Activated CD4-positive, alpha-beta T cell treated with anti-CD3 and anti-CD28 coated beads, Interleukin-2, amount 50 U/mL, for 48 hours (primary cell): ENCODE measurements around the gene LRRC25.
A peak's percentile ranks its signal among the peaks of the same experiment; 100 is the strongest.
"Not testable (repeated sequence)": the region's sequence is repeated elsewhere in the genome, so short reads cannot be mapped to it uniquely, and the experiment has no call there.

Source experiments
- DNase-seq, 2 experiments: peaks; one replicate each; pipeline ENCODE4 v3.0.0-alpha.2; 2020

LRRC25 gene

DNA sequence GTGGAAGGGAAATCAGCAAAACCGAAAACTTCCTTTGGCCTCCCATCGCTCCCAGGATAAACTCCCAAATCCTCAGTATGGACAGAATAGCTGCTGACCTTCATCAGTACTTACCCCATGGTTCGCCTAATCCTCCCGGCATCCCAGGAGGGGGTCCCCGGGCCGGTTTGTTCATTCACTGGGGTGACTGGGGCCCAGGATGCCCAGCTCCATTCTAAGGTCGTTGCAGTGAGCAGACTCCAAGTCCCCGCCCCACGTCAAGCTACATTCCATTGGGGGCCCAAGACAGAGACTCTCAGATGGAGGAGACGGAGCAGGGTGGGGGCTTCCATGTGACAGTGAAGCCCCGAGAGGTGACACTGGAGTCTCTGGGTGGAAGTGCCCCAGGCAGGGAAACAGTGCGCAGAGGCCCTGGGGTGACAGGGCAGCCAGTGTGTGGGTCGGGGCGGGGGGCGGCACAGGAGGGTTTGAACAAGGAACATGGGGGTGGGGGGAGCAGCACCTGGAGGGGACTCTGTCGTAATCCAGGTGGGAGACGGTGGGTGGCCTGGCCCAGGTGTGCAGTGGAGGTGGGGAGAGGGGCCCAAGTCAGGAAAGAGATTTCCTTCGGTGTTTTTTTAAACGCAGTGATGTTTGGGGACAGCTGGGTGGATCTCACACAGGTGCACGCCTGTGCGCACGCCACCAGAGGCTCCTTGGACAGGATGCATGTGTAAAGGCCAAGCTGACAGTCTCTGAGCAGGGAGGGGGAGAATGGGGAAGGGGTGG, 26.9 kb upstream of the LRRC25 start:
- DNase-seq = no peak

GRCh38 chr19:18423258-18424020, 26.0 kb upstream of the LRRC25 start:
- DNase-seq = no peak

DNA sequence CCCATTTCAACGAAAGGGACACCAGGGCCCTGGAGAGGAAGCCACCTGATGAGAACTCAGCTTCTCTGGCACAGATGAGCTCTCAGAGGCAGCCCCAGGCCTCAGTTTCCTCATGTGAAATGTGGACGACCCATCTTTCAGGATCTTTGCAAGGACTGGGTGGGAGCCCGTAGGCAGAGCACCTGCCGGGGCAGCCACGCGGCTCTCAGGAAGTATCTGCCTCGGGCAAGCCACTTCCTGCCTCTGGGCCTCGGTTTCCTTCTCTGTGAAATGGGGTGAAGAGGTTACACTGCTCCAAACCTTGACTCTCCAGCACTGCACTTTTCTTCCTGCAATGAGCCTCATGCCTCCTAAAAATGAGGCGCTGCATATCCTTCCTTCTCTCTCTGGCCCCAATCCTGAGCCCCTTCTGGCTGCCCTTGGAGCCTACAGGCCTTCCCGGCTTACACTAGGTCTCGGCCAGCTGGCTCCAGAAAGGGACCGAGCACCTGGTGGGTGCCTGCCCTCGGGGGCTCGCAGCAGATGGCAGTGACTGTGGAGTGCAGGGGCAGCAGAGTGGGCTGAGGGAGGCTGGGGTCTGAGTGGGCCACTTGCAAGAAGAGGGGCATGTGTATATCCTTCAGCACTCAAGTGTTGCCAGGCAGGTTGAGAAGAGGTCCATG, 25.2 kb upstream of the LRRC25 start:
- no peak for DNase-seq

DNA sequence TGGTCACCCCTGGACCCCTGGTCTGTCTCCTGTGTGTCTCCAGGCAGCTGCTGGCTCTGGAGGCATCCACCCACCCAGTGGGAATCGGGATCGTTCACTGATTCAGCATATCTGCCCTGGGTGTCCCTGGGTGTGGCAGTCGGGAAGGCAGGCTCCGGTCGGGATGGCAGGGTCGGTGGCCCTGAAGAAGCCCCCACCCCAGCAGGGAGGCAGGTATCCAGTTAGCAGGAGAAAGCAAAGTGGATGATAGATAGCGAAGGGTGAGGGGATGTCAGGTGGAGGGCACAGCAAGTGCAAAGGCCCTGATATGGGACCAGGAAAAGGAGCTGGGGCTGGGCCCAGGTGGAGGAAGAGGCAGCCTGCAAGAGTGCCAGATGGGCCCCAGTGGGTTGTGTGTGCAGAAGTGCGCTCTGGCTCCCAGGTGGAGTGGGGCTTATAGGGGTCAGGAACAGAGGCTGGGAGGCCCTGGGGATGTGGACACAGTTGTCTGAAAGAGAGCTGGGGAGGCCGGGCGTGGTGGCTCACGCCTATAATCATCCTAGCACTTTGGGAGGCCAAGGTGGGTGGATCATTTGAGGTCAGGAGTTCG, 24.0 kb upstream of the LRRC25 start:
- no peak for DNase-seq

- no peak for DNase-seq
Measured at GRCh38 chr19:18420930-18421329, 23.5 kb upstream of the LRRC25 start.

DNA sequence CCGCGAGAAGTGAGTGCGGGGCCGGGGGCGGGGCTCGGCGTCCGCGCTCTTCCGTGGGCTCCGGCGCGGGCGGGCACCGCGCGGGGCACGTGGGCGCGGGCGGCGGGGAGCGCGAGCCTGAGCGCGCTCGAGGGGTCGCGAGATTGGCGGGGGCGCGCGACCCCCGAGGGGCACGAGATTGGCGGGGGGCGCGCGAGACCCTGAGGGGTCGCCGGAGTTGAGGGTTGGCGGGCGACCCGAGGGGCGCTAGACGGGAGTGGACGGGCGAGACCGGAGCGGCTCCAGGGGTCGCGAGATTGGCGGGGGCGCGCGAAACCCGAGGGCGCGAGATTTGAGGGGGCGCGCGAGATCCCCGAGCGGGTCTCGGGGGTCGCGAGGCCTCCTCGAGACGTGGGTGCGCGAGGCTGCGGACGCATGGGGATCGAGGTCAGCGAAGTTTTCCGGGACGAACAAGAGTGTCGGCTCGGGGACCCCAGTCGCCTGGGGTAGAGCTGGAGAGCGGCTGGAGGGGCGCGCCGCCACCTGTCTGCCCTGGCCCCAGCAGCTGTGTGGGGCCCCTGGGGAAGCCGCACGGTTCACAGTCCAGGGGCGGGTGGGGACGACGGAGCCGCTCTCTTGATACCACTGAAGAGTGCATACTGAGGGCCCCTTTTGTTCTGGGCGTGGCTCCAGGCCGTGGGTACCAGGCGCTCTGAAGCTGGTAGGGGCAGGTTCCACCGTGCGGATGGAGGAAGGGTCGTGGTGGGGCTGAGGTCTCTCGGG, 22.5 kb upstream of the LRRC25 start:
- peak; percentile 61 to 66 for DNase-seq

DNA sequence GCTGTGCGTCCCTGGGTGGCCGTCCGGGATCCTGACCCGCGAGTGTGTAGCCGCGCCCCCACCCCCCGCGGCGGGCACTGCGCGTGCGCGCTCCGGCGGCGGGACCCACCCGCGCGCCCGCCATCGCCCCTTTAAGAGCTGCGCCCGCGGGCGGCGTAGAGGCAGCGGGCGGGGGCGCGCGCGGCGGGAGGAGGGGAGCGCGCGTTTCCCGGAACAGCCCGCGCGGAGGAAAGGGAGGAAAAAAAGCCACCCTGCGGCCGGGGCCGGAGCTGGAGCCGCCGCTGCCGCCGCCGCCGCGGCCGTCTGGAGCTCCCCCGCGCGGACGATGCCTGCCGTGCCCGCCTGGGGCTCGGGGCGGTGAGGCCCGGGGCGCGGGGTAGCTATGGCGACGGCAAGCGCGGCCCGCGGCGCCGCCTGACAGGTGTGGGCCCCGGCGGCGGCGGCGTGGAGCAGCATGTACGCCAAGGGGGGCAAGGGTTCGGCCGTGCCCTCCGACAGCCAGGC, 21.8 kb upstream of the LRRC25 start, which contains the start of gene SSBP4:
TSS of gene SSBP4 (plus strand) at position 204 of the 504 bp plus-strand sequence. CDS start at position 455, 251 bp downstream.
- peak; percentile 68 to 72 for DNase-seq

DNA sequence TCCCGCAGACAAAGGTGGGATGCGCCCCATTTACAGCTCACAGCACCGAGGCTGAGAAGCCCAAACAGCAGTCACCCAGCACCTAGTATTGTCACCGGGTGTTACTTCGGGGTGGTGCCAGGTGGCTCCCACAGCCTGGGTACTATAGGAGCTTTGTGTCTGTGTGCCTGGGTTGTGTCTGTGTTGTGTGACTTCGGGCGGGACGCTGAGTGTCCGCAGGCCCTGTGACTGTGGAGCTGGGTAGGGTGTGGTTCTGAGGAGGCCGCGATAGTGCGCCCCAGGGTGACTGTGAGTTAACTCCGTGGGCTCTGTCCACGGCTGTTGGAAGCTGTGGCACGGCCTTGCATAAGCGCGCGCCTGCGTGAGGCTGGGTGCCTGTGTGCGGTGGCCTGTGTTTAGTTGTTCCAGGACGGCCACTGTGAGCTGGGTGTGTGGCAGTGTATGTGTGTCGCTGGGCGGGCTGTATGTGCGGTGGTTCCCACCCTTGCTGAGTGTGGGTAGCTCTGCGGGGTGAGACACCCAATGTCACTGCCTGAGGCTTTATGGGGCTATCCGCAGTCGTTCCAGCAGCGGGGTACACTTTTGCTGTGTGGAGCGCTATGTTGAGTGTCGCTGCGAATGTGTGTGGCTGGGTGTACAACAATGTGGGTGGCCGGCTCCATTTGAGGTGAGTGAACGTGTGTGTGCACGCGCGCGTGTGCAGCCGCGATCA, 21.2 kb upstream of the LRRC25 start:
- DNase-seq = peak in 1 of 2 experiments; percentile 50

GRCh38 chr19:18418029-18418482, 20.6 kb upstream of the LRRC25 start:
- peak; percentile 50 to 57 for DNase-seq

- DNase-seq = peak; percentile 50 to 53
Measured at GRCh38 chr19:18417250-18418028, 20.0 kb upstream of the LRRC25 start.

DNA sequence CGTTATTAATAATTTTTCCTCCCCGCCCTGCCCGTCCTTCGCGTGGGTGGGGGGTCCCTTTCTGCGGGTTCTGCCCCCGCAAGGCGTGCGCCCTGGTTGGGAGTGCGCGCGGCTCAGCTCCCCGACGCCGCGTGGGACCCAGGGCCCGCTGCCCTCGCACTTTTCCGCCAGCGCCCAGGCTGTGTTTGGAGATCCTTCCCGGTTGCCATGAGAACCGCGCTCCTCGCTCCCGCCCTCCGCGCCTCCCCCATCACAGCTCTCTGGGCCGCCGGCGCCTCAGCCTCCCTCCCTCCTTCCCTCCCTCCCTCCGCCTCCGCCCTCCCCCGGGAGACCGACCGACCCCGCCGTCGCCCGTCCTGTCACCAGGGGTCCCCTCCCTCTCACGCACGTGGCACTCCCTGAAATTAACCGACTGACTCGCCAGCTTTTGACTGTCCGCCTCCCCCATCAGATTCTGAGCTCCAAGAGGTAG, 19.4 kb upstream of the LRRC25 start:
- peak; percentile 66 to 76 for DNase-seq

GRCh38 chr19:18415178-18415867, 17.9 kb upstream of the LRRC25 start:
- DNase-seq = no peak

- DNase-seq = no peak
Measured at GRCh38 chr19:18414504-18415177, 17.2 kb upstream of the LRRC25 start.

DNA sequence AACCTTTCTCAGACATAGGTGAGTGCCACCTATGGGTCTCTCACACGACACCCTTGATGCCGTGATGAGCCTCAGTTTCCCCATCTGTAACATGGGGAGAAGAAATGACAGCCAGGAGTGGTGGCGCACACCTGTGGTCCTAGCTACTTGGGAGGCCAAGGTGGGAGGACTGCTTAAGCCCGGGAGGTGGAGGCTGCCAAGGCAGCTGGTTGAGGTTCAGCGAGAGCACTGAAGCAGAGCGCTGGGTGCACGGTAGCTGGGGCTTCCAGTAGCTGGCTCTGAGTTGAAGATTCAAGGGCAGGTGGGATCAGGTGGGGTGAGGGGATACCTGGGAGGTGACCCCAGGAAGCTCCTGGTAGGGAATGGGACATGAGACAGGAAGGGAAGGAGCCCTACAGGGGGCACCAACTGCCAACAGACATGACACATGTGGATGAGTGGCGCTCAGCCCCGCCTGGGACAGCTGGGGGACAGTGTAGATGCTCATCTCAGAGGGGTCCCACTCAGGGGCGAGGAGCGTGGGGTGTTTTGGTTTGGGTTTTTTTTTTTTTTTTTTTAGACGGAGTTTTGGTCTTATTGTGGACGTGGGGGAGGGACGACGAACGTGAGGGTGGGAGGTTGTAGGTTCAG, 15.3 kb upstream of the LRRC25 start:
- no peak for DNase-seq

GRCh38 chr19:18408053-18408476, 10.6 kb upstream of the LRRC25 start:
- peak in 1 of 2 experiments; percentile 58 for DNase-seq

DNA sequence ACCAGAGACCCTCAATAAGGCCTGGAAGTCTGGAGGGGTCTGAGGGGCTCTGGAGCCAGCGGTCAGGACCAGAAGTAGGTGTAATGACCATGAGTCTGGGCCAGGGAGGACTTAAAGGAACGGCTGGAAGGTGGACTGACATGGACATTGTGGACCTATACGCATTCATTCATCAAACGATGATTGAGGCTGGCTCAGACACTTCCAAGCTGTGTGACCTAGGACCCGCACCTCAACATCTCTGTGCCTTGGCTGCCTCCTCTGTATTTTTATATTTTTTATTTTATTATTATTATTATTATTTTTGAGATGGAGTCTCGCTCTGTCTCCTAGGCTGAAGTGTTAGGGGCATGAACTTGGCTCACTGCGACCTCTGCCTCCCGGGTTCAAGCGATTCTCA, 9.3 kb upstream of the LRRC25 start:
- DNase-seq = no peak

DNA sequence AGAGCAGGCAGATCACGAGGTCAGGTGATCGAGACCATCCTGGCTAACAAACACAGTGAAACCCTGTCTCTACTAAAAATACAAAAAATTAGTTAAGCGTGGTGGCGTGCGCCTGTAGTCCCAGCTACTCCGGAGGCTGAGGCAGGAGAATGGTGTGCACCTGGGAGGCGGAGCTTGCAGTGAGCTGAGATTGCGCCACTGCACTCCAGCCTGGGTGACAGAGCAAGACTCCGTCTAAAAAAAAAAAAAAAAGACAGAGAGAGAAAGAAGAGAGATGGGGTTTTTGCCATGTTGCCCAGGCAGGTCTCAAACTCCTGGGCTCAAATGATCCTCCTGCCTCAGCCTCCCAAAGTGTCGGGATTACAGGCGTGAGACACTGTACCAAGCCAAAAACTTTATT, 8.3 kb upstream of the LRRC25 start:
- DNase-seq = not testable (repeated sequence)

- not testable (repeated sequence) for DNase-seq
Measured at GRCh38 chr19:18402455-18403248, 5.2 kb upstream of the LRRC25 start.
